Measurements from ENCODE around the gene TTLL11.

Gene TTLL11

GRCh38 chr9:121830441-121831140 is 262.5 kb downstream of the TTLL11 start:
- DNase-seq (ENCODE audit: low read depth) = no peak

GRCh38 chr9:121827251-121827967 is 265.7 kb downstream of the TTLL11 start:
- no peak for DNase-seq (ENCODE audit: low read depth)

DNA sequence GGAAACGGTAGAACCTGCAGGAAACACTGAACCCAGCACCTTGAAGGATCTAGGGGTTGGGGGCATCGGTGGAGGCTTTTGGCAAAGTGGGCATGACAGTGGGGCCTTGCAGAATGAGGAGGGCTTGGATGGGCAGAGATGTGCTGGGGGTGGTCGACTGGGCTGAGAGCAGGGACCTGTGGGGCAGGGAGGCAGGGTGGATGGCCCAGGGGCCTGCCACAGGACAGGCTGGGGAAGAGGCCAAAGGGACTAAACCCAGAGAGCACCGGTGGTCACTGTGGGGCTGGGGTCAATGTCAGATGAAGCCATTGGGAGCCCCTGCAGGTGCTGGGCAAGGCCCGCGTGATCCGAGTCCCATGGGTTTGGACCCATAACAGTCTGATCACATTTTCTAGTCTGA is 266.4 kb downstream of the TTLL11 start:
- DNase-seq (ENCODE audit: low read depth) = no peak

GRCh38 chr9:121825031-121825691 is 267.9 kb downstream of the TTLL11 start:
- no peak for DNase-seq (ENCODE audit: low read depth)

- no peak for DNase-seq (ENCODE audit: low read depth)
Measured at GRCh38 chr9:121824651-121825030, 268.5 kb downstream of the TTLL11 start.

DNA sequence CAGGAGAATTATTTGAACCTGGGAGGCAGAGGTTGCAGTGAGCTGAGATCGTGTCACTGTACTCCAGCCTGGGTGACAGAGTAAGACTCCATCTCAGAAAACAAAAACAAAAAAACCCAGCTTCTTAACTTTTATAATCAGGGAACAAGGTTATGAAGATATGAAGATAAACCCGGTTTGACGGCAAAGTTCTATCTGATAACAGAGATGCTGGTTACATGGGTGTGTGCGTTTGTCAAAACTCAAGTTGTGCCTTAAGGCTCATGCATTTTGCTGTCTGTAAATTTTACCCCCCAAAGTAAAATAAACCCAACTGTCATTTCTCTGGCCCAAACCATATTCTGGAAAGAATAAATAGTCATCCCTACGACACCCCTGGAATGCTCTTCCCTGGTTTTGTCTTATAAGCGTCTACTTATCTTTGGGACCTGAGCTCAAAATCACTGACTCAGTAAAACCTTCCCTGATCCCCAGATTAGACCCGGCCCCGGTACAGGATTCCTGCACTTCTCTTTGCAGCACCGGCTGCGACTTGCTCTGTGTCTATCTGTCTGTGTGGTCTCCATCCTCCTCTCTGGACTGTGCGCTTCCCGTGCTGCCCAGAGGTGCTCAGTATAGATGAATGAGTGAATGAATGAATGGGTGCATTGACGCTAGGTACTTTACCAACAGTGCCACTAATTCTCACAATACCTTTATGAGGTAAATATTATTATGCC is 269.5 kb downstream of the TTLL11 start:
- no peak for DNase-seq (ENCODE audit: low read depth)

DNA sequence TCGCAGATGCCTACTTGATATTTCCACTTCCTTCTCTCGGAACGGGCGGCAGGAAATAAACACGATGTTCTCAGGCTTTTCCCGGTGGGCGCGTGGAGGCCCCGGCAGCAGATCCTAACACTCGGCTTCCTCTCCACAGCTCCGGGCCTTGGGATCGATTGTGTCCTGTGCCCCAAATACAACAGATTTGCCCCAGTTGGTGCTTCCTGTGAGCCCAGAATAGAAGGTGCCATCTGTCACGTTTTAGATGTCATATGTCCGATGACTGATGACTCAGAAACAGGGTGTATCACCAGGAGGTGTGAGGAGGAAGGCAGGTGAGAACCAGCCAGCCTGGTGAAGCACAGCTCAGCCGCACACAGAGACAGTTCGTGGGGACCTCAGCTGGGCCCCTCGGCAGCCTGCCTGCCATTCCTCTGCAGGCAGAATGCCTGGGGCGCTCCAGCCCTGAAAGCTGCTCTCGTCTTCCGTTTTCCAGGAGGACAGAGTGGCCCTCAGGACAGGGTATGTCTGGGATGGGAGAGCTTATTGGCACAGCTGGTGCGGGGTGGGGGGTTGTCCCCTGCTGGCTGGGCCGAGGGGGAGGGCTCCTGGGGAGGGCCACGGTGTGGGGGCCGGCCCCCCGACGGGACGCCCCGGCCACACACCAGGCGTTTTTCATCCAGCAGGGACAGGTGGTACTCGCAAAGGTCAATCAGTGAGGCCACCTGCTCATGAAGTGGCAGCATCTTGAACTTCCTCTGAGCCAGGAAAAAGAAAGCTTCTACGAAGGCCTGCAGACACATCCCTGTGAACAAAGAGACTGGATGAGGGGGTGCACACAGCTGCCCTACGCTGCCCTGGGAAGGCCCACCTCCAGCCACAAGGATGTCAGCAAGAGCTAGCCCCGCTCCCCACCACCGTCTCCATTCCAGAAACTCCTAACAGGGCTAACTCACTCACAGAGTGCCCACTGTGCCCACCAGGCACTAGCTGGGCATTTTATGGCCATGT is 270.7 kb downstream of the TTLL11 start:
- DNase-seq (ENCODE audit: low read depth) = no peak

- no peak for DNase-seq (ENCODE audit: low read depth)
Measured at GRCh38 chr9:121821326-121821725, 271.8 kb downstream of the TTLL11 start.

DNA sequence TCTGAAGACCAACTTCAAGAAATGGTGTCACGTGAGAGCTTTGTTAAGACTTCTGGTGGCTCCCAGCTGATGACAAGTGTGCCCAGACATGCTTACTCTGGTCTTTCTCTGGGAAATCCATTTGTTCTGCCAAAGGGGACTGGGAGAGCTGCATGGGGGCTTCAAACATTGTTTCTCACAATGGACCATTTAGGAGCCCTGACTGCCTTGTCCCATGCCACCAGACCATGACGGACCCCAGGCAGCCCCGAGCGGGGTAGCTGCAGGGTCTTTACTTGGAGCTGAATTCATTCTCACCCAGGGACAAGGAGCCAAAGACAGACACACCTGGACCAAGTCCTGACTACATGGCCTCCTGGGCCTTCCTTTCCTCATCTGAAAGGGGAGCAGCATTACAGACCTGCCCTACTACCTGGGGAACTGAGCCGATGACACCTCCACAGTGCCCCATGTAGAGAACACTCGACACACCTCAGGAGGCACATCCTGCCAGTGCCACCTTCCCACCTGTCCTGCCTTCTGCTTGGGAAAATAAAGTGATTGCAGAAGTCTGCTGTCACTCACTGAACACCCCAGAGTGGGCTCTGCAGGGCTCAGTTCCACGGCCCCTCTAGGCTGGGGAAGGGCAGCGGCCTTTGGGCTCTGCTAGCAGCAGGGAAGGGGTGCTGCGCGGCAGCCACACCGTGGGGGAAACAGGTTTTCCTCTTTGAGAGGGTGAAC is 272.7 kb downstream of the TTLL11 start:
- DNase-seq (ENCODE audit: low read depth) = no peak

DNA sequence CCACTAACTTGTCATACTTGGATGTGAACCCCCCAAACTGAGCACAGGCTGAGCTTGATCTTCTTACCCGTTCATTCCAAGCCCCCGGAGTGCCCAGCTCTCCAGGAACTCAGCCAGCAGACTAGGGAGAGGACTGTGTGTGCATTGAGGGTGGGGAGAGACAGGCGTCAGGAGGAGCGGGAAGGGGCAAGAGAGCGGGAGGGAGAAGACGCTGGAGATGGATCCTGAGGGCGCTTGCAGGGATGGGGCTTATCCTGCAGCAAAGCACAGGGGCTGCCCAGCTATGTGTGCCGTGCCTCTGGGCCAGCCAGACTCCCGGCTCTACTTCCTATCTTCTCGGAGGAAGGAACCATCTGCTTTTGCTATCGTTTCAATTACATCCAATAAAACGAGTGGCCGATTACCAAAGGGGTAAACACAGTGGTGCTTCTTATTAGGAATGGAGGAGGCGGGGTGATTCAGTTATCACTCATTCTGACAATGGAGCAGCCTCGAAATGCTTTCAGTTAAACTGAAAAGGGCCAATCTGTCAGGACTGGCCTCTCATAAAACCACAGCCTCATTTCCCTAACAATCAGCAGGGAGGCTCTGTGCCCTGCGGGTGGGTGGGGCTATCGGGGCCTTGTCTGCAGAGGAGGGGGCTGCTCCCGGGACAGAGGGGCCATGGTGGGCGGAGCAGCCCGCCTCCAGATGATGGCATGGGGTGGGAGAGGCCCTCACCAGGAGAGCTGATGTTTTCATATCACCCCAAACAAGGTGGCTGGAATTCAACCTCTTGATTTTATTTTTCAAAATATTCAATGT is 273.5 kb downstream of the TTLL11 start:
- DNase-seq (ENCODE audit: low read depth) = peak; percentile 8

- DNase-seq (ENCODE audit: low read depth) = no peak
Measured at GRCh38 chr9:121818841-121819427, 274.2 kb downstream of the TTLL11 start.

- no peak for DNase-seq (ENCODE audit: low read depth)
Measured at GRCh38 chr9:121818016-121818661, 275.0 kb downstream of the TTLL11 start.

DNA sequence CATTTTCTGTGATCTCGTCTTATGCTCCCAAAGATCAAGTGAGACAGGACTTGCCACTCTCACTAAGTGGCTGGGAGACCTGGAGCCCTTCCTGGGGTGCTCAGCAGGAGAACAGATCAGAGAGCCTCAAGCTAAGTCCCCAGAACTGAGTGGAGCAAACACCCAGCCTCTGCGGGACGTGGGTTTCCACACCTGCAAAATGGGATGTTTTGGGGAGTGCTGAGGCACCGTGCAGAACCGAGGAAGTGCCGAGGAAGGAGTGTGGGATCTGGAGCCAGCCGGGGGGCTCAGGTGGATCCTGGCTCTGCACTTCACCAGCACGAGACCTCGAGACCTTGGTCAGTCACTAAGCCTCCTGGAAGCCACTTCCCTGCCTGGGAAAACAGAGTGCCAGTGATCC is 275.6 kb downstream of the TTLL11 start:
- no peak for DNase-seq (ENCODE audit: low read depth)

GRCh38 chr9:121816845-121817450 is 276.2 kb downstream of the TTLL11 start:
- DNase-seq (ENCODE audit: low read depth) = no peak

- DNase-seq (ENCODE audit: low read depth) = no peak
Measured at GRCh38 chr9:121816449-121816817, 276.7 kb downstream of the TTLL11 start.

DNA sequence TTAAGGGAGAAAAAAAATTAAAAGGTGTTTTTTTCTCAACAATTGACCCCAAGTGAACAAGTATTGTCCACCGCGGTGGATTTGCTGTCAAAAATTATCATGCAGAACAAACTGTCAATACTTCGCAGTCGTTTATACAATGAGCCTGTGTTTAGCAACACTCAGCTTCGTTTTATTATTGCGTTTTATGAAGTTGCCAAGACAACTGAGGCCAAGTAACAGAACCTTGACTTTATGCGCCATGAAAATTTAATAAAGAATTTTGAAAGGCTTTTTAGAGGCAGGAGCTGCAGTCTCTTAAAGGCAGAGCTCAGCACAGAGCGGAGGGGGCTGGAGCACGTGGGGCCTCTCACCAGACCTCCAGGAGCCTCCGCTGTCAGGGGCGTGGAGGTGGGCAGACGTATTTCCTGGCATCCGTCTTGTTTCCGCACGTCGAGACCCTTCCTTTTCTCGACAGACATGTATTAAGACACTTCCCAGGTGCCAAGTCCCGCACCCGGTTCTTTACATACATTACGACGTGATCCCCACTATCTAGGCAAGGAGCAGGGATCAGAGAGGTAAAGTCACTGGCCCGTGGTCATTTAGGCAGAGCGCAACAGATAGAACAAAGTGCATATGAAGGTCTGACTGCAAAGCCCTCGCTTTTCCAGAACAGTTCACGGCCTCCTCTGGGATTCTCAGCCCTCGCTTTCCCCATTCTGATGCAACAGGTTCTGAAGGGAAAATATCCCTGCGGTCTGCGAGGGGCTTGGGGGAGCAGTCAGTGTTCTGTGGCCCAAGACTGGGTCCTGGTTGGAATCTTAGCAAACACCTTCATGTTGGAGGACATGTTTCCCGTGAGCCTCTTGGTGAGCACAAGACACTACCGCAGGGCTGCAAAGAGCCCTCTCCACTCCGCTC is 277.3 kb downstream of the TTLL11 start:
- no peak for DNase-seq (ENCODE audit: low read depth)

DNA sequence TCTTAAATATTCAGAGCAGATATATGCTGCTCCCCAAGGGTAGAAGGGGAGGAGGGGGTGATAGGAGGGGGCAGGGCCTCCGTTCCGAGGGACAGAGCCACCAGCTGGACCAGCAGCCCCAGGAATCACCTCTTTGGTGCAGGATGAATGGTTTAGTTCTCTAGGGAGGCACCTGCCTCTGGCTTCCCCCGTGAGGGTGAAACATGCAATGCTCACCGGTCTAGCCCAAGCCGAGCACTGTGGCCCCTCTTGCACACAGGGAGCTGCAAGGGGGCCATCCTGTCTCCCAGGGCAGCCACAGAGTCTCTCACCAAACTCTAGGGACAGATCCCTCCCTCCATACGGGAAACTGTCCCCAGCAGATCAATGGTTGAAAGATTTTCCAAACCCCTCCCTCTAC is 278.0 kb downstream of the TTLL11 start:
- DNase-seq (ENCODE audit: low read depth) = no peak
